SK-N-SH treated with all-trans-retinoic acid at 6 μM for 48 hours (cell line): ENCODE results near the gene MEX3B.
A peak's percentile ranks its signal among the peaks of the same experiment; 100 is the strongest.
"Not testable (repeated sequence)": the region's sequence is repeated elsewhere in the genome, so short reads cannot be mapped to it uniquely, and the experiment has no call there.

ENCODE experiments used
- ATAC-seq: fragments of 200-7000 bp; cut with Tn5 transposase; 3 replicates; pipeline ENCODE4 v1.9.1; 2020; ENCODE audit warnings: mild to moderate bottlenecking, moderate library complexity
- ARNTL ChIP-seq: fragments of 450-650 bp; formaldehyde crosslinking; IDR thresholded peaks from 2 replicates; pipeline ENCODE4 v1.5.0; 2020; ENCODE audit warnings: low read depth, mild to moderate bottlenecking, moderate library complexity, borderline replicate concordance
- BACH2 ChIP-seq: fragments of 250-450 bp; sonication (Bioruptor Pico); IDR thresholded peaks from 2 replicates; pipeline ENCODE4 v1.9.0; 2021; ENCODE audit warnings: mild to moderate bottlenecking, borderline replicate concordance
- CSDC2 ChIP-seq: fragments of 250-450 bp; sonication (Bioruptor Pico); IDR thresholded peaks from 2 replicates; pipeline ENCODE4 v1.5.0; 2020; ENCODE audit warnings: mild to moderate bottlenecking, moderate library complexity
- ESRRG ChIP-seq: fragments of 250-450 bp; sonication (Bioruptor Pico); IDR thresholded peaks from 2 replicates; pipeline ENCODE4 v1.6.1; 2021; ENCODE audit warnings: mild to moderate bottlenecking
- GLIS3 ChIP-seq: fragments of 250-450 bp; sonication (Bioruptor Pico); IDR thresholded peaks from 2 replicates; pipeline ENCODE4 v1.5.0; 2020; ENCODE audit warnings: mild to moderate bottlenecking, moderate library complexity
- ISL1 ChIP-seq: fragments of 250-450 bp; sonication (Bioruptor Pico); IDR thresholded peaks from 2 replicates; pipeline ENCODE4 v2.1.2; 2022; ENCODE audit warnings: mild to moderate bottlenecking, moderate library complexity
- OSR1 ChIP-seq: fragments of 250-450 bp; sonication (Bioruptor Pico); IDR thresholded peaks from 2 replicates; pipeline ENCODE4 v1.8.0; 2022; ENCODE audit warnings: moderate library complexity, mild to moderate bottlenecking, inconsistent platforms
- POU6F1 ChIP-seq: fragments of 250-450 bp; sonication (Bioruptor Pico); IDR thresholded peaks from 2 replicates; pipeline ENCODE4 v1.8.0; 2021; ENCODE audit warnings: low read depth, mild to moderate bottlenecking, moderate library complexity, borderline replicate concordance
- RARB ChIP-seq: fragments of 250-450 bp; sonication (Bioruptor Pico); IDR thresholded peaks from 2 replicates; pipeline ENCODE4 v1.8.0; 2021; ENCODE audit warnings: mild to moderate bottlenecking, moderate library complexity
- SNAI2 ChIP-seq: fragments of 250-450 bp; sonication (Bioruptor Pico); IDR thresholded peaks from 2 replicates; pipeline ENCODE4 v1.5.0; 2020; ENCODE audit warnings: mild to moderate bottlenecking, moderate library complexity
- ZC3H10 ChIP-seq: fragments of 250-450 bp; sonication (Bioruptor Pico); IDR thresholded peaks from 2 replicates; pipeline ENCODE4 v1.5.1; 2021; ENCODE audit warnings: mild to moderate bottlenecking, moderate library complexity
- ZFP3 ChIP-seq: fragments of 250-450 bp; sonication (Bioruptor Pico); IDR thresholded peaks from 2 replicates; pipeline ENCODE4 v1.5.0; 2020; ENCODE audit warnings: mild to moderate bottlenecking, moderate library complexity
- ZFP30 ChIP-seq: fragments of 450-650 bp; formaldehyde crosslinking; IDR thresholded peaks from 2 replicates; pipeline ENCODE4 v1.5.0; 2022; ENCODE audit warnings: mild to moderate bottlenecking, moderate library complexity
- ZNF565 ChIP-seq: fragments of 450-650 bp; formaldehyde crosslinking; conservative IDR thresholded peaks from 2 replicates; pipeline ENCODE4 v1.5.0; 2020; ENCODE audit warnings: low read depth, mild to moderate bottlenecking, moderate library complexity
- ZNF70 ChIP-seq: fragments of 450-650 bp; formaldehyde crosslinking; IDR thresholded peaks from 2 replicates; pipeline ENCODE4 v1.5.0; 2020; ENCODE audit warnings: mild to moderate bottlenecking, moderate library complexity
- ZNF8 ChIP-seq: fragments of 450-650 bp; formaldehyde crosslinking; IDR thresholded peaks from 2 replicates; pipeline ENCODE4 v1.5.0; 2020; ENCODE audit warnings: mild to moderate bottlenecking, moderate library complexity
- TF ChIP-seq, protein P1 (sequence below): fragments of 250-450 bp; sonication (Bioruptor Pico); IDR thresholded peaks from 2 replicates; pipeline ENCODE4 v1.8.0; 2020; ENCODE audit warnings: mild to moderate bottlenecking, moderate library complexity, borderline replicate concordance
- TF ChIP-seq, protein P2 (sequence below): fragments of 250-450 bp; sonication (Bioruptor Pico); IDR thresholded peaks from 2 replicates; pipeline ENCODE4 v1.5.1; 2021; ENCODE audit warnings: mild to moderate bottlenecking, moderate library complexity
- TF ChIP-seq, protein P3 (sequence below): fragments of 250-450 bp; sonication (Bioruptor Pico); IDR thresholded peaks from 2 replicates; pipeline ENCODE4 v1.5.1; 2020; ENCODE audit warnings: low read depth, mild to moderate bottlenecking, moderate library complexity

MEX3B gene

GRCh38 chr15:82031871-82032270, 13.9 kb downstream of the MEX3B start (continued):
- no peak for TF ChIP-seq ESRRG (CRISPR knock-in tag)
- TF ChIP-seq CSDC2 (CRISPR knock-in tag) = no peak

- TF ChIP-seq ISL1 (CRISPR knock-in tag) = no peak
- TF ChIP-seq CSDC2 (CRISPR knock-in tag) = no peak
- no peak for TF ChIP-seq OSR1
- TF ChIP-seq ZNF565 = no peak
- no peak for TF ChIP-seq ZFP3
- TF ChIP-seq, protein P1, sequence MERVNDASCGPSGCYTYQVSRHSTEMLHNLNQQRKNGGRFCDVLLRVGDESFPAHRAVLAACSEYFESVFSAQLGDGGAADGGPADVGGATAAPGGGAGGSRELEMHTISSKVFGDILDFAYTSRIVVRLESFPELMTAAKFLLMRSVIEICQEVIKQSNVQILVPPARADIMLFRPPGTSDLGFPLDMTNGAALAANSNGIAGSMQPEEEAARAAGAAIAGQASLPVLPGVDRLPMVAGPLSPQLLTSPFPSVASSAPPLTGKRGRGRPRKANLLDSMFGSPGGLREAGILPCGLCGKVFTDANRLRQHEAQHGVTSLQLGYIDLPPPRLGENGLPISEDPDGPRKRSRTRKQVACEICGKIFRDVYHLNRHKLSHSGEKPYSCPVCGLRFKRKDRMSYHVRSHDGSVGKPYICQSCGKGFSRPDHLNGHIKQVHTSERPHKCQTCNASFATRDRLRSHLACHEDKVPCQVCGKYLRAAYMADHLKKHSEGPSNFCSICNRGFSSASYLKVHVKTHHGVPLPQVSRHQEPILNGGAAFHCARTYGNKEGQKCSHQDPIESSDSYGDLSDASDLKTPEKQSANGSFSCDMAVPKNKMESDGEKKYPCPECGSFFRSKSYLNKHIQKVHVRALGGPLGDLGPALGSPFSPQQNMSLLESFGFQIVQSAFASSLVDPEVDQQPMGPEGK (CRISPR knock-in tag) = no peak
- ATAC-seq = no peak
Measured at GRCh38 chr15:82030176-82030575, 15.6 kb downstream of the MEX3B start.

DNA sequence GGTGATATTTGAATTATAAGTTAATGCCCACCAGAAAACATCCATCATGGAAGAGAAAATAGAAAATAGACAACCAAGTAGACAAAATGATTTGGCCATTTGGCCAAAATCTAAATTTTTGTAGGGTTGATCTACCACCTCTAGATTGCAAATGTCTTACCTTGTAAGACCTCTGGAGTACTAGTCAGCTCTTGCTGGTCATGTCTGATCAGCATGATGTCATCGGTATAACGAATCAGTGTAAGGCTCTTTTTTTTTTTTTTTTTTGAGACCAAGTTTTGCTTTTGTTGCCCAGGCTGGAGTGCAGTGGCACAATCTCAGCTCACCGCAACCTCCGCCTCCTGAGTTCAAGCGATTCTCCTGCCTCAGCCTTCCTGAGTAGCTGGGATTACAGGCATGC, 17.7 kb downstream of the MEX3B start:
- not testable (repeated sequence) for ATAC-seq

GRCh38 chr15:82021992-82022391, 23.8 kb downstream of the MEX3B start:
- TF ChIP-seq ZNF8 (CRISPR knock-in tag) (no peak), ZFP30 (CRISPR knock-in tag) (no peak), CSDC2 (CRISPR knock-in tag) (no peak), ZFP3 (no peak), POU6F1 (CRISPR knock-in tag) (no peak), ZC3H10 (CRISPR knock-in tag) (no peak), BACH2 (CRISPR knock-in tag) (no peak), RARB (CRISPR knock-in tag) (no peak), SNAI2 (no peak), ESRRG (CRISPR knock-in tag) (no peak), GLIS3 (CRISPR knock-in tag) (no peak), ISL1 (CRISPR knock-in tag) (no peak), ARNTL (CRISPR knock-in tag) (no peak)
- TF ChIP-seq, protein P2, sequence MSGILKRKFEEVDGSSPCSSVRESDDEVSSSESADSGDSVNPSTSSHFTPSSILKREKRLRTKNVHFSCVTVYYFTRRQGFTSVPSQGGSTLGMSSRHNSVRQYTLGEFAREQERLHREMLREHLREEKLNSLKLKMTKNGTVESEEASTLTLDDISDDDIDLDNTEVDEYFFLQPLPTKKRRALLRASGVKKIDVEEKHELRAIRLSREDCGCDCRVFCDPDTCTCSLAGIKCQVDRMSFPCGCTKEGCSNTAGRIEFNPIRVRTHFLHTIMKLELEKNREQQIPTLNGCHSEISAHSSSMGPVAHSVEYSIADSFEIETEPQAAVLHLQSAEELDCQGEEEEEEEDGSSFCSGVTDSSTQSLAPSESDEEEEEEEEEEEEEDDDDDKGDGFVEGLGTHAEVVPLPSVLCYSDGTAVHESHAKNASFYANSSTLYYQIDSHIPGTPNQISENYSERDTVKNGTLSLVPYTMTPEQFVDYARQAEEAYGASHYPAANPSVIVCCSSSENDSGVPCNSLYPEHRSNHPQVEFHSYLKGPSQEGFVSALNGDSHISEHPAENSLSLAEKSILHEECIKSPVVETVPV (CRISPR knock-in tag) = no peak
- TF ChIP-seq, protein P1 (CRISPR knock-in tag) = no peak
- TF ChIP-seq, protein P3, sequence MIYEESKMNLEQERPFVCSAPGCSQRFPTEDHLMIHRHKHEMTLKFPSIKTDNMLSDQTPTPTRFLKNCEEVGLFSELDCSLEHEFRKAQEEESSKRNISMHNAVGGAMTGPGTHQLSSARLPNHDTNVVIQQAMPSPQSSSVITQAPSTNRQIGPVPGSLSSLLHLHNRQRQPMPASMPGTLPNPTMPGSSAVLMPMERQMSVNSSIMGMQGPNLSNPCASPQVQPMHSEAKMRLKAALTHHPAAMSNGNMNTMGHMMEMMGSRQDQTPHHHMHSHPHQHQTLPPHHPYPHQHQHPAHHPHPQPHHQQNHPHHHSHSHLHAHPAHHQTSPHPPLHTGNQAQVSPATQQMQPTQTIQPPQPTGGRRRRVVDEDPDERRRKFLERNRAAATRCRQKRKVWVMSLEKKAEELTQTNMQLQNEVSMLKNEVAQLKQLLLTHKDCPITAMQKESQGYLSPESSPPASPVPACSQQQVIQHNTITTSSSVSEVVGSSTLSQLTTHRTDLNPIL (CRISPR knock-in tag) = no peak
- TF ChIP-seq, all 23 proteins: peak for 0
- ATAC-seq = peak; percentile 38; the same call in 1 of the 3 replicates

DNA sequence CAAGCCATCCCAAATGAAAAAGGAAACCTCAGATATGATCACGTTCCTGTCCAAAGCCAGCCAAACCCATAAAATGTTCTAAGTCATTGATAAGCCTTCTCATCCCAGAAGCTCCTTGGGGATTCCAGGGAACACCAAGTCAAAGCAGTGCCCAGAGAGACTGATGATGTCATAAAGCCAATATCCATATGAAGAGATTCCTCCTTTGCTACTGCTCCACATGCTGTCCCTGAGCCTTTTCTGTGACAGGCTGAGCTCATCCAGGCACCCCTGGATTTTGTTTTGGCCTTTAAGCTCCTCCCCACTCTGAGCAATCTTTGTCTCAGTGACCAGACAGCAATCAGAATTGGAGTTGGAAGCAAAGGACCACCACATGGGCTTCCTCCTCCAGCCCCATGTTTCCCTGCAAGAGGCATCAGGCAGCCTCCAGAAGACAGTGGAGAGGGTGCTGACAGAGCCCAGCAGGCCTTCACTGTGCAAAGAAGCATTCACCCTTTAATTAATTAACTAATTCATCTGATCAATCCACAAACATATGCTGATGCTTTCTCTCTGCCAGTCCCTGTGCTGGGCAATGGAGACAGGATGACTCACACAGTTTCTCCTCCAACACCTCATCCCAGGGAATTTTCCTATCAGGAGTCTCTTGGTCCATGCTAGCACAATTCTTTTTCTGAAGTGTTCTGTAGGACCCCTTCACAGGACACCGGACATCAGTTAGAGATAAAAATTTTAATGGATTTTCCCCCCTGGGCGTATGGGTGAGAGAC, 25.0 kb downstream of the MEX3B start:
- no peak for ATAC-seq
- TF ChIP-seq CSDC2 (CRISPR knock-in tag) (no peak), POU6F1 (CRISPR knock-in tag) (no peak), ESRRG (CRISPR knock-in tag) (no peak), ZC3H10 (CRISPR knock-in tag) (no peak), ZFP3 (no peak), BACH2 (CRISPR knock-in tag) (no peak), ISL1 (CRISPR knock-in tag) (no peak), ZNF70 (no peak), OSR1 (no peak)
- TF ChIP-seq, protein P2 (CRISPR knock-in tag) = no peak
